BLaER1 treated with 17β-estradiol and CSF1 and Interleukin-3, amounts not matched to agents 10 nM and 100 nM (cell line): Measurements from ENCODE around the gene NIPBL.
"Not testable (repeated sequence)": the region's sequence is repeated elsewhere in the genome, so short reads cannot be mapped to it uniquely, and the experiment has no call there.

Source experiments
- H3K27ac ChIP-seq, 11 experiments: shearing (Covaris generic); formaldehyde crosslinking; 2 replicates each; pipeline ENCODE4 v1.8.1; 2022
- H3K27me3 ChIP-seq, 11 experiments: shearing (Covaris generic); formaldehyde crosslinking; 2 replicates each; pipeline ENCODE4 v1.8.1; 2022
- H3K36me3 ChIP-seq, 11 experiments: shearing (Covaris generic); formaldehyde crosslinking; 2 replicates each; pipeline ENCODE4 v1.8.1; 2022
- H3K4me1 ChIP-seq, 10 experiments: shearing (Covaris generic); formaldehyde crosslinking; 2 replicates each; pipeline ENCODE4 v1.8.1; 2022
- H3K4me2 ChIP-seq, 11 experiments: shearing (Covaris generic); formaldehyde crosslinking; 2 replicates each; pipeline ENCODE4 v1.8.1; 2022
- H3K4me3 ChIP-seq, 10 experiments: shearing (Covaris generic); formaldehyde crosslinking; 2 replicates each; pipeline ENCODE4 v1.8.1; 2022
- H3K9ac ChIP-seq, 11 experiments: shearing (Covaris generic); formaldehyde crosslinking; 2 replicates each; pipeline ENCODE4 v1.8.1; 2022
- H3K9me3 ChIP-seq, 11 experiments: shearing (Covaris generic); formaldehyde crosslinking; replicated peaks in 1 of 11; 2 replicates each; pipeline ENCODE4 v1.8.1; 2022
- H4K20me1 ChIP-seq, 11 experiments: shearing (Covaris generic); formaldehyde crosslinking; 2 replicates each; pipeline ENCODE4 v1.8.1; 2022
- Cebpa-rat ChIP-seq, 11 experiments: shearing (Covaris generic); IDR thresholded peaks; 2 replicates each; pipeline ENCODE4 v1.8.1; 2022

NIPBL gene

GRCh38 chr5:37086466-37087173 is 210.1 kb downstream of the NIPBL start:
- H3K27ac ChIP-seq = no peak overlapping the region
- H3K4me3 ChIP-seq = no peak overlapping the region
- H3K27me3 ChIP-seq = no peaks in the 10 kb centered on the region

GRCh38 chr5:37088009-37088408 is 211.4 kb downstream of the NIPBL start:
- Histone ChIP-seq H4K20me1 (no peaks in the 10 kb centered on the region), H3K9me3 (peaks cover 0 to 34% (median 8%) of the 10 kb centered on the region in 11 experiments; a peak in 13 of 22 replicates), H3K36me3 (peaks cover 12 to 51% (median 20%) of the 10 kb centered on the region in 11 experiments; a peak in 17 of 22 replicates), H3K4me2 (no peak overlapping the region), H3K4me3 (no peak overlapping the region), H3K4me1 (no peaks in the 10 kb centered on the region), H3K27me3 (no peaks in the 10 kb centered on the region), H3K9ac (no peak overlapping the region), H3K27ac (no peak overlapping the region)
- TF ChIP-seq Cebpa-rat (IDR thresholded peaks at IDR 0.05) = no peak

More at GRCh38 chr5:37086466-37087173, 210.1 kb downstream of the NIPBL start:
- Histone ChIP-seq H4K20me1 (no peaks in the 10 kb centered on the region), H3K4me2 (no peak overlapping the region), H3K9ac (no peak overlapping the region), H3K9me3 (peaks cover 0 to 34% (median 8%) of the 10 kb centered on the region in 11 experiments; a peak in 13 of 22 replicates), H3K36me3 (peaks cover 5 to 52% (median 14%) of the 10 kb centered on the region in 11 experiments; a peak in 16 of 22 replicates), H3K4me1 (no peaks in the 10 kb centered on the region)
- TF ChIP-seq Cebpa-rat (IDR thresholded peaks at IDR 0.05) = no peak

DNA sequence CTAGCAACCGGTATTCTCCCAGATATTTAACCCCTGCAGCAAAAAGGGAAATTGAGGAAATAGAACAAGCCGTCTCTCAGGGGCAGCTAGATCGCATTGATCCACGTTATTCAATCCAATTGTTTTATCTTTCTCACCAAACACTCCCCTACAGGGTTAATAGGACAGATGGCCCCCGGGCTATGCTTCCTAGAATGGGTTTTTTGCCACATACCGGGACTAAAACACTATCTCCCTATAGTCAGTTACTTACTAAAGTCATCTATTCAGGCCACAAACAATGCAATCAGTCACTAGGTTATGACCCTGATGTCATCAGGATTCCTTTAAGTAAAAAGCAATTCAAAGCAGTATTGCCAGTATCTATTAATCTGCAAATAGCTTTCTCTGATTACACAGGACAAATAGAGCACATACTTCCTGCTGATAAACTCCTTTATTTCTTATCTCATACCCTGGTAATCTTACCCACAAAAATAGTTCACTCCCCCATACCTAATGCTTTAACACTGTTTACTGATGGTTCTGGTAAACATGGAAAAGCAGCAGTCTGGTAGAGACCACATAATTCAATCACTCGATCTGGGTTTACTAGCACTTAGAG is 213.7 kb downstream of the NIPBL start:
- no peak overlapping the region for H3K4me3 ChIP-seq
- H3K27ac ChIP-seq = no peak overlapping the region

GRCh38 chr5:37090781-37091180 is 214.2 kb downstream of the NIPBL start:
- Histone ChIP-seq H3K4me1 (no peaks in the 10 kb centered on the region), H3K36me3 (peaks cover 0 to 50% (median 20%) of the 10 kb centered on the region in 11 experiments; a peak in 17 of 22 replicates), H3K9ac (no peak overlapping the region), H4K20me1 (no peaks in the 10 kb centered on the region), H3K27ac (no peak overlapping the region), H3K9me3 (peaks cover 0 to 34% (median 9%) of the 10 kb centered on the region in 11 experiments; a peak in 15 of 22 replicates), H3K4me2 (no peak overlapping the region), H3K27me3 (no peaks in the 10 kb centered on the region), H3K4me3 (no peak overlapping the region)
- TF ChIP-seq Cebpa-rat (IDR thresholded peaks at IDR 0.05) = no peak

More for the DNA sequence above, 213.7 kb downstream of the NIPBL start:
- Histone ChIP-seq H3K36me3 (peaks cover 5 to 54% (median 21%) of the 10 kb centered on the region in 11 experiments; a peak in 16 of 22 replicates), H3K27me3 (no peaks in the 10 kb centered on the region), H3K9me3 (peaks cover 0 to 34% (median 8%) of the 10 kb centered on the region in 11 experiments; a peak in 14 of 22 replicates), H3K4me2 (no peak overlapping the region), H3K4me1 (no peaks in the 10 kb centered on the region), H3K9ac (no peak overlapping the region), H4K20me1 (no peaks in the 10 kb centered on the region)
- TF ChIP-seq Cebpa-rat (IDR thresholded peaks at IDR 0.05) = no peak

GRCh38 chr5:37093795-37094194 is 217.2 kb downstream of the NIPBL start:
- not testable (repeated sequence) for H3K4me3 ChIP-seq, H3K27ac ChIP-seq, H3K4me1 ChIP-seq, H3K27me3 ChIP-seq, H3K9ac ChIP-seq, H3K4me2 ChIP-seq, H4K20me1 ChIP-seq
- peaks cover 18 to 45% (median 27%) of the 10 kb centered on the region in 11 experiments for H3K9me3 ChIP-seq
- peaks cover 0 to 40% (median 24%) of the 10 kb centered on the region in 11 experiments; a peak in 16 of 22 replicates for H3K36me3 ChIP-seq

DNA sequence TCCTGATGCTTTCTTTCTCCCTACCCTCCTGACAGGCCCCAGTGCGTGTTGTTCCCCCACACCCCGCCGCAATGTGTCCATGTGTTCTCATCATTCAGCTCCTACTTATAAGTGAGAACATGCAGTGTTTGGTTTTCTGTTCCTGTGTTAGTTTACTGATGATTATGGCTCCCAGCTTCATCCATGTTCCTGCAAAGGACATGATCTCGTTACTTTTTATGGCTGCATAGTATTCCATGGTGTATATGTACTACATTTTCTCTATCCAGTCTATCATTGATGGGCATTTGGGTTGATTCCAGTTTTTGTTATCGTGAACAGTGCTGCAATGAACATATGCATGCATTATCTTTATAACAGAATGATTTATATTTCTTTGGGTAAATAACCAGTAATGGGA is 222.7 kb downstream of the NIPBL start:
- H3K9ac ChIP-seq, H3K27ac ChIP-seq: not testable (repeated sequence)
- peaks cover 14 to 43% (median 23%) of the 10 kb centered on the region in 11 experiments for H3K36me3 ChIP-seq

DNA sequence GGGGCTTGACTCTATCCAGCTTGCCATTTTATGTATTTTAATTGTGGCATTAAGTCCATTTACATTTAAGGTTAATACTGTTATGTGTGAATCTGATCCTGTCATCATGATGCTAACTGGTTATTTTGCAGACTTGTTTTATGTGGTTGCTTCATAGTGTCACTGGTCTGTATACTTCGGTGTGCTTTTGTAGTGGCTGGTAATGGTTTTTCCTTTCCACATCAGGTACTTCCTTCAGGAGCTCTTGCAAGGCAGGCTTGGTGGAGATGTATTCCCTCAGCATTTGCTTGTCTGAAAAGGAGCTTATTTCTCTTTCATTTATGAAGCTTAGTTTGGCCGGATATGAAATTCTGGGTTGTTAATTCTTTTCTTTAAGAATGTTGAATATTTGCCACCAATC is 226.7 kb downstream of the NIPBL start:
- no peak for TF ChIP-seq Cebpa-rat (IDR thresholded peaks at IDR 0.05)
- Histone ChIP-seq H3K4me3 (no peak overlapping the region), H3K36me3 (peaks cover 34 to 61% (median 49%) of the 10 kb centered on the region in 11 experiments), H3K4me1 (no peaks in the 10 kb centered on the region), H4K20me1 (no peaks in the 10 kb centered on the region), H3K4me2 (no peak overlapping the region), H3K27me3 (no peaks in the 10 kb centered on the region), H3K9ac (no peak overlapping the region), H3K9me3 (peaks cover 24 to 50% (median 39%) of the 10 kb centered on the region in 11 experiments), H3K27ac (no peak overlapping the region)

More for the DNA sequence above, 222.7 kb downstream of the NIPBL start:
- not testable (repeated sequence) for H3K4me3 ChIP-seq, H3K27me3 ChIP-seq, H3K4me1 ChIP-seq, H3K4me2 ChIP-seq, H4K20me1 ChIP-seq
- peaks cover 49 to 72% (median 61%) of the 10 kb centered on the region in 11 experiments for H3K9me3 ChIP-seq

DNA sequence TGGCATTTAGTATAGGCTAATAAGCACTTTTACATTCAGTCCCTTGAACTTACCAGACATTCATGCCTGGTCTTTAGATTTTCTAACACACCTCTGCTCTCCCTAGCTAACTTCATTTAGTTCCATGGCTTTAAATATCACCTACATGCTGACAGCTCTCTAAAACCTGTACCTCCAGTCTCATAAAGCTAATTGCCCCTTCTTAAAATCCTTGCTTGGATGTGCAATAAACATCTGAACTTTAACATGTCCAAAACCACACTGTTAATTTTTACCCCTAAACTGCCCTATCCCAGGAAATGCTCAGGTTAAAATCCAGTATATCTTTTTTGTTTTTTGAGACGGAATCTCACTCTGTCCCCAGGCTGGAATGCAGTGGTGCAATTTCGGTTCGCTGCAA is 232.8 kb downstream of the NIPBL start:
- Histone ChIP-seq H3K4me3 (no peak overlapping the region), H3K27me3 (no peaks in the 10 kb centered on the region), H3K4me2 (no peak overlapping the region), H3K36me3 (peaks cover 48 to 73% (median 61%) of the 10 kb centered on the region in 11 experiments), H4K20me1 (no peaks in the 10 kb centered on the region), H3K27ac (no peak overlapping the region), H3K9me3 (peaks cover 14 to 25% (median 20%) of the 10 kb centered on the region in 11 experiments), H3K9ac (no peak overlapping the region), H3K4me1 (peaks cover 12 to 18% (median 15%) of the 10 kb centered on the region in 10 experiments)
- TF ChIP-seq Cebpa-rat (IDR thresholded peaks at IDR 0.05) = no peak

DNA sequence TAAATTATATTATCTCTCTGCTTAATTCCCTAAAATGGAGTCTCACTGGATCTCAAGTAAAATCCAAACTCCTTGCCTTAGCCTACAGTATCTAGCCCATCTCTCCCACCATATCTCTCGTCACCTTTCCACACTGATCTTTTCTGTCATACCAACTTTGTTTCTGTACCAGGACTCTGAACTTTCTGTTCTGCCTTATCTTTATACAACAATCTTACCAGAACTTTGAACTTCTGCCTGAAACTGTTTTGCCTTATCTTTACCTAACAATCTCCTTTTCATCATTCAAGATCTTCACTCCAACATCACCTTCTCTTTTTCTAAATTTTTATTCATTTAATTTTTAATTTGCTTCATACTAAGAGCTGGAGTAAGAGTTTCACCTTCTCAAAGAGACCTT is 233.6 kb downstream of the NIPBL start:
- Histone ChIP-seq H3K4me2 (no peak overlapping the region), H3K27me3 (no peaks in the 10 kb centered on the region), H3K9ac (no peak overlapping the region), H3K36me3 (peaks cover 48 to 73% (median 61%) of the 10 kb centered on the region in 11 experiments), H3K4me3 (no peak overlapping the region), H4K20me1 (no peaks in the 10 kb centered on the region), H3K4me1 (peaks cover 12 to 18% (median 15%) of the 10 kb centered on the region in 10 experiments), H3K9me3 (peaks cover 14 to 26% (median 22%) of the 10 kb centered on the region in 11 experiments), H3K27ac (no peak overlapping the region)
- TF ChIP-seq Cebpa-rat (IDR thresholded peaks at IDR 0.05) = no peak
